ENCODE results near the gene FAM13A.

- no peak for TF ChIP-seq CTCF (IDR thresholded peaks at IDR 0.05)
- TF ChIP-seq POLR2A (IDR thresholded peaks at IDR 0.05), result no peak
Observed at GRCh38 chr4:88827442-88827841, 229.5 kb downstream of the FAM13A start.
